Caco-2 (cell line): ENCODE measurements around the gene MLC1. TPM values are rescaled to one million over a fixed set of nuclear protein-coding genes. Genes with fewer than 3 reads are reported as not detected.

Source experiments
- BruUV-seq: library from RNA; stranded (reverse); fragments of 400-500 nt; replicated peaks from 2 replicates; lab custom pipeline; 2021; lab: Mats Ljungman, UMichigan
- CTCF ChIA-PET: fragments of 300-600 bp; sonication (Branson Sonifier 250); formaldehyde crosslinking; loops from one replicate; lab custom pipeline; 2022; ENCODE audit warnings: antibody characterized with exemption; lab: Charles Lee
- POLR2A ChIA-PET: fragments of 300-600 bp; sonication (Branson Sonifier 250); formaldehyde crosslinking; loops from one replicate; lab custom pipeline; 2022; ENCODE audit warnings: antibody characterized with exemption; lab: Charles Lee
- DNase-seq, 2 experiments: peaks; one replicate each; pipeline versions ENCODE4 v3.0.0 to v3.0.0-alpha.2; 2020 to 2022
- H3K27me3 ChIP-seq: replicated peaks from 2 replicates; pipeline ENCODE4 v1.6.0; 2011; ENCODE audit warnings: low read length; ENCODE audit not compliant: control insufficient read depth, insufficient read depth
- H3K36me3 ChIP-seq: 2 replicates; pipeline ENCODE4 v1.5.1; 2011; ENCODE audit warnings: low read length; ENCODE audit not compliant: control insufficient read depth, insufficient read depth
- H3K4me1 ChIP-seq: fragments of 250-450 bp; sonication (Bioruptor Pico); 2 replicates; pipeline ENCODE4 v1.5.1; 2020; ENCODE audit warnings: mild to moderate bottlenecking
- H3K4me3 ChIP-seq: 2 replicates; pipeline ENCODE4 v1.5.1; 2011; ENCODE audit warnings: low read depth, mild to moderate bottlenecking, control low read depth, low read length
- H3K9me3 ChIP-seq: fragments of 250-450 bp; sonication (Bioruptor Pico); 2 replicates; pipeline ENCODE4 v1.5.1; 2020; ENCODE audit warnings: mild to moderate bottlenecking, moderate library complexity
- H3K27ac Mint-ChIP-seq: one replicate; pipeline ENCODE4 v1.8.0; 2022; ENCODE audit warnings: mixed read lengths; ENCODE audit not compliant: unreplicated experiment
- H3K27me3 Mint-ChIP-seq: one replicate; pipeline ENCODE4 v1.8.0; 2022; ENCODE audit warnings: mixed read lengths; ENCODE audit not compliant: insufficient read depth, unreplicated experiment
- H3K36me3 Mint-ChIP-seq: one replicate; pipeline ENCODE4 v1.8.0; 2022; ENCODE audit warnings: mild to moderate bottlenecking, mixed read lengths; ENCODE audit not compliant: insufficient read depth, unreplicated experiment
- H3K4me1 Mint-ChIP-seq: one replicate; pipeline ENCODE4 v1.8.0; 2022; ENCODE audit warnings: low read depth, mixed read lengths; ENCODE audit not compliant: unreplicated experiment
- H3K4me3 Mint-ChIP-seq: one replicate; pipeline ENCODE4 v1.8.0; 2022; ENCODE audit warnings: mild to moderate bottlenecking, moderate library complexity, mixed read lengths; ENCODE audit not compliant: unreplicated experiment
- H3K9me3 Mint-ChIP-seq: one replicate; pipeline ENCODE4 v1.8.0; 2022; ENCODE audit warnings: mixed read lengths; ENCODE audit not compliant: unreplicated experiment
- CTCF ChIP-seq, 2 experiments: fragments of 200-600 bp in 1 of 2; IDR thresholded peaks; 1 replicate in 1 of 2; 2 replicates in 1 of 2; pipeline versions ENCODE4 v1.5.1 to v1.8.0; 2011 to 2022; ENCODE audit warnings: antibody characterized with exemption in 1 of 2, control low read depth in 1 of 2, inconsistent platforms in 1 of 2, low read depth in 1 of 2, low read length in 1 of 2, mild to moderate bottlenecking in 1 of 2, moderate library complexity in 1 of 2; ENCODE audit not compliant: insufficient read depth in 1 of 2, severe bottlenecking in 1 of 2, unreplicated experiment in 1 of 2
- intact Hi-C: fragments of 100-400 bp; cut with micrococcal nuclease; formaldehyde crosslinking; loops from one replicate; pipeline ENCODE4 v1.10.0; 2022; ENCODE audit not compliant: unreplicated experiment
- total RNA-seq: library from RNA; stranded (reverse); gene quantifications from 2 replicates; pipeline ENCODE4 v1.2.3, GENCODE V29; 2022

Gene MLC1
- total RNA-seq, 1 experiment from 2014 or later, result 0.14 TPM

GRCh38 chr22:50046481-50047245, 38.6 kb downstream of the MLC1 start:
- Mint-ChIP-seq H3K9me3 (peaks cover 10% of the 10 kb centered on the region), H3K27ac (no peak overlapping the region), H3K27me3 (peaks cover 8% of the 10 kb centered on the region), H3K4me1 (no peaks in the 10 kb centered on the region), H3K36me3 (no peaks in the 10 kb centered on the region), H3K4me3 (no peak overlapping the region)
- no peaks in the 10 kb centered on the region for H3K9me3 ChIP-seq
- BruUV-seq, result no TSS peak
- no peak overlapping the region for H3K4me3 ChIP-seq
- no peaks in the 10 kb centered on the region for H3K27me3 ChIP-seq
- POLR2A ChIA-PET, result no interaction called here
- peak in 1 of 2 experiments; percentile 7 for DNase-seq
- TF ChIP-seq CTCF (IDR thresholded peaks at IDR 0.05; ENCODE audit: insufficient read depth in 1 of 2, low read depth in 1 of 2, low read length in 1 of 2, severe bottlenecking in 1 of 2, unreplicated experiment in 1 of 2), result no peak
- CTCF ChIA-PET, result no interaction called here
- H3K36me3 ChIP-seq, result no peaks in the 10 kb centered on the region
- intact Hi-C loops, result no loop called here
- no peaks in the 10 kb centered on the region for H3K4me1 ChIP-seq

GRCh38 chr22:50046019-50046415, 39.2 kb downstream of the MLC1 start:
- H3K27me3 Mint-ChIP-seq, result peaks cover 8% of the 10 kb centered on the region
- no peaks in the 10 kb centered on the region for H3K4me1 Mint-ChIP-seq
- BruUV-seq, result no TSS peak
- no peak for DNase-seq
- no peaks in the 10 kb centered on the region for H3K4me1 ChIP-seq
- no peak for TF ChIP-seq CTCF (IDR thresholded peaks at IDR 0.05; ENCODE audit: insufficient read depth in 1 of 2, low read depth in 1 of 2, low read length in 1 of 2, severe bottlenecking in 1 of 2, unreplicated experiment in 1 of 2)
- no peaks in the 10 kb centered on the region for H3K36me3 ChIP-seq
- POLR2A ChIA-PET, result no interaction called here
- H3K9me3 ChIP-seq, result no peaks in the 10 kb centered on the region
- no peak overlapping the region for H3K4me3 Mint-ChIP-seq
- H3K9me3 Mint-ChIP-seq, result peaks cover 10% of the 10 kb centered on the region
- no peak overlapping the region for H3K4me3 ChIP-seq
- H3K27ac Mint-ChIP-seq, result no peak overlapping the region
- intact Hi-C loops, result no loop called here
- H3K36me3 Mint-ChIP-seq, result no peaks in the 10 kb centered on the region
- CTCF ChIA-PET, result no interaction called here
- H3K27me3 ChIP-seq, result no peaks in the 10 kb centered on the region

- intact Hi-C loops, result no loop called here
- BruUV-seq, result no TSS peak
- Mint-ChIP-seq H3K27me3 (peaks cover 8% of the 10 kb centered on the region), H3K9me3 (peaks cover 10% of the 10 kb centered on the region), H3K4me3 (no peak overlapping the region), H3K36me3 (no peaks in the 10 kb centered on the region), H3K27ac (no peak overlapping the region), H3K4me1 (no peaks in the 10 kb centered on the region)
- ChIA-PET POLR2A (no interaction called here), CTCF (no interaction called here)
- Histone ChIP-seq H3K27me3 (no peaks in the 10 kb centered on the region), H3K4me3 (no peak overlapping the region), H3K36me3 (no peaks in the 10 kb centered on the region), H3K4me1 (no peaks in the 10 kb centered on the region), H3K9me3 (no peaks in the 10 kb centered on the region)
- no peak for TF ChIP-seq CTCF (IDR thresholded peaks at IDR 0.05; ENCODE audit: insufficient read depth in 1 of 2, low read depth in 1 of 2, low read length in 1 of 2, severe bottlenecking in 1 of 2, unreplicated experiment in 1 of 2)
- no peak for DNase-seq
These were observed 39.8 kb downstream of the MLC1 start for GRCh38 chr22:50045211-50046018.
